GM12891 (cell line): ENCODE measurements around the gene NDE1.

ENCODE experiments used
- POLR2A ChIP-seq: IDR thresholded peaks from 2 replicates; pipeline ENCODE4 v1.6.1; 2011; ENCODE audit warnings: low read depth, low read length, control low read depth
- POLR2AphosphoS5 ChIP-seq: IDR thresholded peaks from 2 replicates; pipeline ENCODE4 v1.6.1; 2011; ENCODE audit warnings: low read depth, low read length, control low read depth
- POU2F2 ChIP-seq: IDR thresholded peaks from 2 replicates; pipeline ENCODE4 v1.6.1; 2011; ENCODE audit warnings: low read depth, mild to moderate bottlenecking, control low read depth, low read length, moderate library complexity
- SPI1 ChIP-seq: IDR thresholded peaks from 2 replicates; pipeline ENCODE4 v1.6.1; 2011; ENCODE audit warnings: low read depth, low read length, control low read depth
- TAF1 ChIP-seq: IDR thresholded peaks from 2 replicates; pipeline ENCODE4 v1.6.1; 2011; ENCODE audit warnings: low read depth, low read length, control low read depth

GRCh38 chr16:15677447-15677846 lies 27.4 kb downstream of the NDE1 start:
- TF ChIP-seq SPI1 (no peak), POLR2AphosphoS5 (no peak), POLR2A (no peak), POU2F2 (no peak), TAF1 (no peak)
